Measurements from ENCODE around the gene NDUFAF3.
"Not testable (repeated sequence)": the region's sequence is repeated elsewhere in the genome, so short reads cannot be mapped to it uniquely, and the experiment has no call there.

NDUFAF3 gene

DNA sequence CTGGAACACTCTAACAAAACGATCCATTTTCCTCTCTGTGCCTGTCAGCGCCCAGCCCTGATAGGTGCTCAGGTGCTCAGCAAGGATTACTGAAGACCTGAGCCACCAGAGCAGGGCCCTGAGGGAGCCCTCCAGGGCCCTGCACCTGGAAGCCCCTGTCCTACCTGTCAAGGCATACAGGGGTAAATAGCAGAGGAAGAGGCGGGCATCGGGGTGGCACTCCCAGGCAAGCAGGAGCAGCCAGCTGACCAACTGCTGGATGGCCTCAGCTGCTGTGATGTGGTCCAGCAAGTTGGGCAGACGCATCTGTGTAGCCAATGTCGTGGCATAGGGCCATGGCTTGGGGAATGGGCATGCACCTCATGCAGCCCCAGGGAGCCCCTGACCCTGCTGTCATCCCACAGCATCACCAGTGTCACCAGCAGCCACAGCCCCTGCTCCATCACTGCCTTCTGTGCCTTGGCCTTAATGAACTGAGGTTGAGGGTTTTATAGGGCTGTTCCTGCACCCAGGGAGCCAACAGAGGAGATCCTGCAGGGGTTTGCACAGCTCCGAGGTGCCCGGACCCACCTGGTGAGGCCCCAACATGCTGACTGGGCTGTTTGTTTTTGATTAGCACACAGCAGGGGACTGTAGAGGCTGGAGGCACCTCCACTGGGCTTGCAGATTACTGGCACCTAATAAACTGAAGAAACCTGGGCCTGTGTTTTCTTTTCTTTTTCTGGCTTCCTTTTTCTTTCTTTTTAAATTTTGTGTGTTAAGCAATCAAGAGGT, 22.6 kb upstream of the NDUFAF3 start:
- DNase-seq (ENCODE audit: low read depth) = no peak

DNA sequence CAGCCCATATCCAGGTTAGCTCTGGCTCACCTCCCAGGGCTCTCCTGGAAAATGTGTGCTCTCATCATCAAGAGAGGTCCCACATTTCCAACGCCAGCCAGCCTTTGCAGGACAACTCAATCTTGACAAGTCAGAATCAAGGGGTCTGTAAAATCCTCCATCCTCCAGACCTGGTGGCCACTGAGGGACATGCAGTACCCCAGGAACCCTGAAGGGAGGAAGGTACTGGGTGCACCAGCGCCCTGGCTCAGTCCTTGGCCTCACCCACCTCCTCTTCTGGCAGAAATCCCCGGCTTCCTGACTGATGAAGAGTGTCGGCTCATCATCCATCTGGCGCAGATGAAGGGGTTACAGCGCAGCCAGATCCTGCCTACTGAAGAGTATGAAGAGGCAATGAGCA, 20.8 kb upstream of the NDUFAF3 start:
- no peak for DNase-seq (ENCODE audit: low read depth)

DNA sequence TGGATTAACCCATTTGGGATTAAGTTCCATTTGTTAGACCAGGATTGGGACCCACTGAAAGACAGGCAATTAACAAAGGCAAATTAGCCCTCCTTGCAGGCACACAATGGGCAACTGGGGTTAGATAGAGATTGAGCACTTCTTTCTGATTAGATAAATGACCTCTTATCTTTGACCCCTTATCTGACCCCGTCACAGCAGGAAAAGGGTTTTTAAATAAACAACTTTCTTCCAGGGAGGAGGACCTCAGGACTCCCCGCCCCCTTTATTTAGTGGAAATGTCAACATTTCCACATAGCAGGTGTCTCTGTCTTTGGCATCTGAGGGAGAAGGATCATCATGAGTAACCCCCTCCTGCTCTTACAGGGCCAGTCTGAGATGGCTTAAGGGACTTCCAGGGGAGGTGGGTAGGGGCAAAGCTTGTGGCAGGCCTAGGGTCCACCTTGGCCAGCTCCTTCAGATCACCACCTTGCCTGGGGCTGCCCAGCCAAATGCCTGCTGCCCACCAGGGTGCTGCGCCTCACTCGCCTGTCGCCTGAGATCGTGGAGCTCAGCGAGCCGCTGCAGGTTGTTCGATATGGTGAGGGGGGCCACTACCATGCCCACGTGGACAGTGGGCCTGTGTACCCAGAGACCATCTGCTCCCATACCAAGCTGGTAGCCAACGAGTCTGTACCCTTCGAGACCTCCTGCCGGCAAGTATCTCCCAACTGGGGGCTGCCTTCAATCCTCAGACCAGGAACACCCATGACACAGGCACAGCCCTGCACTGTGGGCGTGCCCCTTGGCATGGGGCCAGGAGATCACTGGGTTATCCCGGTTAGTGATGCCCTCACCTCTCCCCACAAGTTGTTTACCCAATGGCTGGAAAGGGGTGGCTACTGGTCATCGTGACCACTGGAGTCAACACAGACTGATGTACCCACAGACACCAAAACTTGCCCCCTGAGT, 17.3 kb upstream of the NDUFAF3 start:
- DNase-seq (ENCODE audit: low read depth) = no peak

DNA sequence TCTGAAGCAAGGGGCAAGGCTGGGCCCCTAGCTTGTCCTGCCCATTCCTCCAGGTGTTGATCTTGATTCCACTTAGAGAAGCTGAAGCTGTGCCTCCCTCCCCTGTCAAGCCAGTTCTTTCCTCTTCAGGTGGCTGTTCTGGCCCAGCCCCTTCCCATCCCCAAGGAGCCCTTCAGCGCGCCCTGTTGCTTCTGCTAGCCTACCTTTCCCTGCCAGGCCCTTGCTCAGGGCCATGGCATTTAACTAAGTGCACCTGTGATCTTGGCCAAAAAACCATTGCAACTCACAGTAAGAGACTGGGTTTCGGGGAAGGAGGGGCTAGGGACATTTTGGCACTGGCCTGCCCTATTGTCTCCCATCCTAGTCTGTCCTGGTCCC, 16.6 kb upstream of the NDUFAF3 start:
- DNase-seq (ENCODE audit: low read depth) = no peak

DNA sequence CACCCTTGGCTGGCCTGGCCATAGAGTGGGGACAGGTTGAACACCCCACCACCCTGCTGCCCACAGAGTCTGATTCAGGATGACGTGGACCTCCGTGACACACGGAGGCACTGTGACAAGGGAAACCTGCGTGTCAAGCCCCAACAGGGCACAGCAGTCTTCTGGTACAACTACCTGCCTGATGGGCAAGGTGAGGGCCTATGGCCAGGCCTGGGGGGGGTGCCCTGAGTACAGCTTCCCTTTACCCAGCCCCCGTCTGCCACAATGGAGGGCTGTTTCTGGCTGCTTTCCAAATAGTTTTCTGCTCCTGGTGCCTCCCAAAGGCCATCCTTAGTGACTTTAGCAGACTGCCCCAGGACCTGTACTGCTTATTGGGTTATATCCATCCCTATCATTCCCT, 15.9 kb upstream of the NDUFAF3 start:
- no peak for DNase-seq (ENCODE audit: low read depth)

DNA sequence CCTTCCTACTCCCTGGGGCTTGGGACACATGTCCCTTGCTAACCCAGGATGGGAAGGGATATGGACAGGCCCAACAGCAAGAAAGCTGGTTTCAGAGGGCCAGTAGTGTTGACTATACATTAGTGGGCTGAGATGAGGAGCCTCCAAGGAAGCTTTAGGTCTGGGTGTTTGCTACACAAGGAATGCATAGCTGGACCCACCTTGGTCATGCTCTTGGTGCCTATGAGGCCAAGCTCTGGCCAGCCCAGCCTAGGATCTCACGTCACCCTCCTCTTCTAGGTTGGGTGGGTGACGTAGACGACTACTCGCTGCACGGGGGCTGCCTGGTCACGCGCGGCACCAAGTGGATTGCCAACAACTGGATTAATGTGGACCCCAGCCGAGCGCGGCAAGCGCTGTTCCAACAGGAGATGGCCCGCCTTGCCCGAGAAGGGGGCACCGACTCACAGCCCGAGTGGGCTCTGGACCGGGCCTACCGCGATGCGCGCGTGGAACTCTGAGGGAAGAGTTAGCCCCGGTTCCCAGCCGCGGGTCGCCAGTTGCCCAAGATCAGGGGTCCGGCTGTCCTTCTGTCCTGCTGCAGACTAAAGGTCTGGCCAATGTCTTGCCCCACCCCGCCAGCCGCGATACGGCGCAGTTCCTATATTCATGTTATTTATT, 15.4 kb upstream of the NDUFAF3 start:
- DNase-seq (ENCODE audit: low read depth) = no peak

DNA sequence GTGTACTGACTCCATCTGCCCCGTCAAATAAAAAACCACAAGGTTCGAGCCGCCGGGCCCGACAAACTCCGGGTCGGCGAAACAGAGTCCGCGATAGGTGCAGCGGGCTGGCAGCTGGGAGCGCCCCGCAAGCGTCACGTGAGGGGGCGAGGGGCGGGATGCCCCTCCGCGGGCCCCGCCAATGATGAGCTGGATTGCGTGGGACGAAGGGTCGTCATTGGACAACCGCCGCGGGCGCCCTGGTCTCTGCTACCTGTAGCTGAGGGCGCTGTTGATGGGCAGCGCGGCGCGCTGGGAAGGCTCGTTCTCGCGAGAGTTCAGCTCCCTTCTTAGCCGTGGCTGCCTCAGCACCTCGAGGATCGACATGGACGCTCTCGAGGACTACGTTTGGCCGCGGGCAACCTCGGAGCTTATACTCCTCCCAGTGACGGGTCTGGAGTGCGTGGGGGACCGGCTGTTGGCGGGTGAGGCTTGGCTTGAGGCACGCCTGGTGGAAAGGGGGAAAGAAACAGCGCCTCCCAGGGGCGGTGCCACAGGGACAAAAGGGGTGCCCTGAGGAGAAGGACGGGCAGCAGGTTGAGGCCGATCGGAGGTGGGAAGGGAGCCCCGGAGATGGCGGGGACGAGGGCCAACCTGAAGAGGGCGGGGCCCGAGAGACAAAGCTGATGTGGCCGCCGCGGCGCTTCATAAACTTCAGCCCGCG, 14.7 kb upstream of the NDUFAF3 start, which contains the start of gene WDR6:
Gene WDR6 (plus strand): TSS at position 324 of the 703 bp plus-strand sequence. CDS start 41 bp downstream, at position 365.
- peak; percentile 96 for DNase-seq (ENCODE audit: low read depth)

DNA sequence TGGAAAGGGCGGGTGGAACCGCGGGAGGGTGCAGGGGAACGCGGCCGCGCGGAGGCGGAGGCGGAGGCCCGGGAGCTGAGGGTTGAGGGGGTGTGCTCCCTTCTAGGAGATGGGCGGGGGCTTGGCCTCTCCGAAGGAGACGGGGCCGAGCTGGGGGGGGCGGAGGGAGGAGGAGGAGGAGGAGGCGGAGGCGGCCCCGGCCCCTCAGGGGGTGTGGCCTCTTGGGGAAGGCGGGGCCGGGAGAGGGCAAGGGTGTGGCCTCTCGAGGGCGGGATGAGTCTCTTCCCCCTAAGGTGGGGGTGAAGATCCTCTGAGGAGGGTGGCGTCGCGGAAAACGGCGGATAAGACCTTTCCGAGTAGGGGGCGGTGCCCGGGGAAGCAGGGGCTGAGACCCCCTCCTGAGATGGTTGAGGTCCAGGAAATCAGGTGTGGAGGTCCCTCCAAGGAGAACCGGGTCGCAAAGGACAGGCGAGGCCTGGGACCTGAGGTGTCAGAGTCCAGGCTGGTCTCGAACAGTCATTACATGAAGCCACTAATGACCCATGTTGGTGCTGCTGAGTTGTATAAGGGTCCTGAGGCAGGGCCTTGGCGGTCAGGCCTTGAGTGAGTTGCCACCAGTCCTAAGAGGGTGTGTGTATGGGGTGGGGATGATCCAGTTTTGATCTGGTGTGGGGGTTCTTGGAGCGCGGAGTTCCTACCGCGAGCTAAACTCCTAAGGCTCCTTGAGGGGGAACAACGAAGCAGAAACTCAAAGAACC, 14.0 kb upstream of the NDUFAF3 start:
- peak; percentile 81 for DNase-seq (ENCODE audit: low read depth)

DNA sequence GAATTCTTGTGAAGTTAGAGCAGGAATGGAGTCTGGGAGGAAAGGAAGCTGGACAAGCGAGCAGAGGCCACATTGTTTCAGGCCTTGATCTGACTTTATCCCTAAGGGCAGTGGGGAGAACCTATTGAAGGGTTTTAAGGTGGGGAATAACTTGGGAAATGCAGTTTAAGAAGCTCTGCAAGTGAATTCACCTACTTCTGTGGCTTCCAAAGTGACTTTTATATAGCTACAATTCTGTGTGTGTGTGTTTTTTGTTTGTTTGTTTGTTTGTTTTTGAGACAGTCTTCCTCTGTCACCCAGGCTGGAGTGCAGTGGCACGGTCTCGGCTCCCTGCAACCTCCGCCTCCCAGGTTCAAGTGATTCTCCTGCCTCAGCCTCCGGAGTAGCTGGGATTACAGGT, 13.3 kb upstream of the NDUFAF3 start:
- DNase-seq (ENCODE audit: low read depth) = not testable (repeated sequence)

DNA sequence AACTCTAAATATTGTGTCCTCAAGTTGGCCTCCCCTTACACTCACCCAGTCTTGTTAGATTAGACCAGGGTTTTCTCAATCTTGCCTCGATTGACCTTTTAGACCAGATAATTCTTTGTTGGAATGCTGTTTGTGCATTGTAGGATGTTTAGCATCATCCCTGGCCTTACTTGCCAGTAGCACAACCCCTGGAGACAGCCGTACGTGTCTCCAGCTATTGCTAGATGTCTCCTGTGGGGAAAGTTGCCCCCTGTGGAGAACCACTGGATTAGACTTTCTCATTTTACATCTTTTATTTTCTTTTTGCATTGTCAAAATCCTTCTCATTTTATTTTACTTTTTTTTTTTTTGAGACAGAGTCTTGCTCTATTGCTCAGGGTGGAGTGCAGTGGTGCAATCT, 12.5 kb upstream of the NDUFAF3 start:
- DNase-seq (ENCODE audit: low read depth) = no peak

DNA sequence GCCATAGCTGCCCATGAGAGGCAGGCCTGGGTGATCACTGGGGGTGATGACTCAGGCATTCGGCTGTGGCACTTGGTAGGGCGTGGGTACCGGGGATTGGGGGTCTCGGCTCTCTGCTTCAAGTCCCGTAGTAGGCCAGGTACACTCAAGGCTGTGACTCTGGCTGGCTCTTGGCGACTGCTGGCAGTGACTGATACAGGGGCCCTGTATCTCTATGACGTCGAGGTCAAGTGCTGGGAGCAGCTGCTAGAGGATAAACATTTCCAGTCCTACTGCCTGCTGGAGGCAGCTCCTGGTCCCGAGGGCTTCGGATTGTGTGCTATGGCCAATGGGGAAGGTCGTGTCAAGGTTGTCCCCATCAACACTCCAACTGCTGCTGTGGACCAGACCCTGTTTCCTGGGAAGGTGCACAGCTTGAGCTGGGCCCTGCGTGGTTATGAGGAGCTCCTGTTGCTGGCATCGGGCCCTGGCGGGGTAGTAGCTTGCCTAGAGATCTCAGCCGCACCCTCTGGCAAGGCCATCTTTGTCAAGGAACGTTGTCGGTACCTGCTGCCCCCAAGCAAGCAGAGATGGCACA, 9.4 kb upstream of the NDUFAF3 start:
- no peak for DNase-seq (ENCODE audit: low read depth)

DNA sequence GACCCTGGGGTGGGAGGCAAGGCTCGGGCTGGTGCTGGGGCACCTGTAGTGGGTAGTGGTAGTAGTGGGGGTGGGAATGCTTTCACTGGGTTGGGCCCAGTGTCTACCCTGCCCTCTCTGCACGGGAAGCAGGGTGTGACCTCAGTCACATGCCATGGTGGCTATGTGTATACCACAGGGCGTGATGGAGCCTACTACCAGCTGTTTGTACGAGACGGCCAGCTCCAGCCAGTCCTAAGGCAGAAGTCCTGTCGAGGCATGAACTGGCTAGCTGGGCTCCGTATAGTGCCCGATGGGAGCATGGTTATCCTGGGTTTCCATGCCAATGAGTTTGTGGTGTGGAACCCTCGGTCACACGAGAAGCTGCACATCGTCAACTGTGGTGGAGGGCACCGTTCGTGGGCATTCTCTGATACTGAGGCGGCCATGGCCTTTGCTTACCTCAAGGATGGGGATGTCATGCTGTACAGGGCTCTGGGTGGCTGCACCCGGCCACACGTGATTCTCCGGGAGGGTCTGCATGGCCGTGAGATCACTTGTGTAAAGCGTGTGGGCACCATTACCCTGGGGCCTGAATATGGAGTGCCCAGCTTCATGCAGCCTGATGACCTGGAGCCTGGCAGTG, 8.7 kb upstream of the NDUFAF3 start:
- no peak for DNase-seq (ENCODE audit: low read depth)

DNA sequence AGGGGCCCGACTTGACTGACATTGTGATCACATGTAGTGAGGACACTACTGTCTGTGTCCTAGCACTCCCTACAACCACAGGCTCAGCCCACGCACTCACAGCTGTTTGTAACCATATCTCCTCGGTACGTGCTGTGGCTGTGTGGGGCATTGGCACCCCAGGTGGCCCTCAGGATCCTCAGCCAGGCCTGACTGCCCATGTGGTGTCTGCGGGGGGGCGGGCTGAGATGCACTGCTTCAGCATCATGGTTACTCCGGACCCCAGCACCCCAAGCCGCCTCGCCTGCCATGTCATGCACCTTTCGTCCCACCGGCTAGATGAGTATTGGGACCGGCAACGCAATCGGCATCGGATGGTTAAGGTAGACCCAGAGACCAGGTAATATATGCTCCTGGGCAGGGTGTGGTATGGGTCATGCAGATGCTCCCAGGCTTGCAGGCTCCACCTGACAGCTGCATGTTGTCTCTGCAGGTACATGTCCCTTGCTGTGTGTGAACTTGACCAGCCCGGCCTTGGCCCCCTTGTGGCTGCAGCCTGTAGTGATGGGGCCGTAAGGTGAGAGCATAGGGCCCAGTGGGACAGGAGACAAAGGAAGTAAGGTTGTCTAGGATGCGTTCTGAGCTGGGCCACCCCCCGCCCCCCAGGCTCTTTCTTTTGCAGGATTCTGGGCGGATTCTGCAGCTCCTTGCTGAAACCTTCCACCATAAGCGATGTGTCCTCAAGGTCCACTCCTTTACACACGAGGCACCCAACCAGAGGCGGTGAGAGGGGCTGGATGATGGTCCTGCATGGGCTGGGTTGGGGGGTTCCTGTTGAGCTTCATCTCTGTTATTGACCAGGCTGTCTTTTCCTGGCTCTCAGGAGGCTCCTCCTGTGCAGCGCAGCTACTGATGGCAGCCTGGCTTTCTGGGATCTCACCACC, 7.9 kb upstream of the NDUFAF3 start:
- no peak for DNase-seq (ENCODE audit: low read depth)

DNA sequence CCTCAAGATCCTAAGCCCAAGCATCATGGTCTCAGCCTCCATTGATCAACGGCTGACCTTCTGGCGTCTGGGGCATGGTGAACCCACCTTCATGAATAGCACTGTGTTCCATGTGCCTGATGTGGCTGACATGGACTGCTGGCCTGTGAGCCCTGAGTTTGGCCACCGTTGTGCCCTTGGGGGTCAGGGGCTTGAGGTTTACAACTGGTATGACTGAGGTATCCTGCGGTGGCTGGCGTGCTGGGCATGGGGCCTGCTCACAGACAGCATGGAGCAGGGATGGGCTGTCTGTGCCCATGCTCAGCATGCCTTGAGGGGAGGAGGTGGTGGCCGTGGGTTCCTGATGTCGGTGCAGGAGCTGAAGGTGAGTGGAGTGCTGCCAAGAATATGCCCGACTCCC, 6.8 kb upstream of the NDUFAF3 start:
- DNase-seq (ENCODE audit: low read depth) = no peak

DNA sequence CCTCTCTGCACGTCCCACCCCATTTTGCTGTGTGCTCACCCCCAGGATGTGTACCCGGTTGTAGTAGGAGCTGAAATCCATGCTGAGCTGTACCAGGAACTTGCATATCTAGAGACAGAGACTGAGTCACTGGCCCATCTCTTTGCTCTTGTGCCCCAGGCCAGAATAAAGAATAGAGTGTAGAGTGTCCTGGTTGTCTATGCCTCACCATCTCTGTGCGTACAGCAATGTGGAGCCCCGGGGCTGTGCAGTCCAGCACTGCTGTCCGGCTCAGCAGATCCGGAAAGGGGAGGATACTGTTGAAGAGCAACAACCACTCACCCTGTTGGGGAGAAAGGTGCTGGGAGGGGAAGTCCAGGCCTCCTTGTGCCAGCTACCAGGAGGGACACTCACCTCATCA, 6.2 kb upstream of the NDUFAF3 start:
- DNase-seq (ENCODE audit: low read depth) = no peak

DNA sequence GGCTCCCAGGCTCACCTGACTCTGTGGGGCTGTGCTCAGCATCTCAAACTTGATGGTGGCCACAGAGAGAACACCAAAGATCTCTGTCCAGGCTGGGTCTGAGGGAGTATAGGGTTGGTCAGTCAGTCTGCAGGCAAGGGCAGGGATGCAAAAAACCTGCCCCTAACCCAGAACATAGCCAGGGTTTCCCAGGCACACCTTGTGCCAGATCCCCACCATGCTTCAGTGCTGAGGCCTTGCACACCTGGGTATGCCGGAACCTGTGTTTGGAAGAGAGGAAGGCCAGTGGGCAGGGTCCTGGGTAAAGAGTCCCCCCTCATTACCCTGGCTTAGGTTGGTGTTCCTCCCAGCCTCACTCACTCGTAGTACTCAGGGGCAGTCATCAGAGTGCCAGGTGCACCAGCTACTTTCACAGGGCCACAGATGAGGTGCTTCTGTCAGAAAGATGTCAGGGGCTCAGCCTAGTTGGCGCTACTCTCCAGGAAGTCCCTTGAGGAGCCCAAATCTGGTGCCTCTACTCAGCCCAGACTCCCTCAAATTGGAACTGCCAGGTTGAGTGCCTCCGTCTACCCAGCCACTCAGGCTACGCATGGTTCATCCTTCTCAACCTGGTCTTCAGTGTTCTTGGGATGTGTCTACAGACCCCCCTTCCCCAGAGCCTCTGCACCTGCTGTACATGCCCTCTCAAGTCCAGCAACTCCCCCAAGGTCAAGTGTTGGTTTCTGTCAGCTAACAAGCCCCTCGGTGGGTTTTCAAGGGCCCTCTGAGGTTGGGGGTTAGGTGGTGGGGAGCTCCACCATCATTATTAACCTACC, 5.3 kb upstream of the NDUFAF3 start:
- DNase-seq (ENCODE audit: low read depth) = no peak

DNA sequence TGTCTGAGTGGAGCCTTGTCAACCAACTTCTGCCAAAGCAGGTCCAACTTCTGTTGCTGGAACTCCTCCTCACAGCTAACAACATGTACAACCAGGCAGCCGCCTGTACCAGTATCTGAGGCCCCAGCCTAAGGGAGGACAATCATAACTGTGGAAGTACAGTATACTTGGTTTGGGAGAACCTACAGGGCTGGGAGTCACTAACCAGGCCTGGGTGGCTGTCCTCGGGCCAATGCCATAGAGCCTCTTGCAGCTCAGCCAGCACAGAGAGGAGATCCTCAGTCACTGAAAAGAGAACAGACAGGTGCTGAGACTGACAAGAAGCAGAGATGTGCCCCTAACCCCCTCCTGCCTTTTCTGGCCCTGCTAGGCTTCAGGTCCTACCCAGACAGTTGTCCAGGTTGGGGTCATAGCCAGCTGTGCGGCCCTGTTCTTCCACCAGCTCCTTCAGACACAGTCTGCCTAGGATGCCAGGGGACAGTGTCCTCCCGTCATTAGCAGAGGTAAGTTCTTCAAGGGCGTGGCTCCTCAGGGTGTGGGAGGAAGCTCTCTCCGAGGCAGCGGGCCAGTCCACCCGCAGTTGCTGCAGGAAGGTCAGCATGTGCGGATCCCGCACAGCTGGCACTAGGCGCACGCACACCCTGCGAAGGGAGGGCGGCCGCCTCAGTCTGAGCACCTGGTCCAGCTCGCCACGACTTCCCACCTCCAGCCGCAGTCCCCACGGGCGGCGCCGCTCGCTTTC, 4.5 kb upstream of the NDUFAF3 start:
- no peak for DNase-seq (ENCODE audit: low read depth)
